GM19438 (cell line): ENCODE results near the gene ANGPTL2.
"Not testable (repeated sequence)": the region's sequence is repeated elsewhere in the genome, so short reads cannot be mapped to it uniquely, and the experiment has no call there.

Source experiments
- ATAC-seq: cut with Tn5 transposase; IDR thresholded peaks from one replicate; pipeline ENCODE4 v1.9.1; 2021; ENCODE audit warnings: low read depth; ENCODE audit not compliant: unreplicated experiment

The ANGPTL2 gene

GRCh38 chr9:127155314-127155960 is 33.0 kb upstream of the ANGPTL2 start:
- no peak for ATAC-seq

- no peak for ATAC-seq
Measured at GRCh38 chr9:127154390-127155191, 32.2 kb upstream of the ANGPTL2 start.

- ATAC-seq = no peak
Measured at GRCh38 chr9:127154003-127154389, 31.6 kb upstream of the ANGPTL2 start.

GRCh38 chr9:127153501-127153900 is 31.1 kb upstream of the ANGPTL2 start:
- ATAC-seq = no peak

- ATAC-seq = no peak
Measured at GRCh38 chr9:127149463-127150390, 27.3 kb upstream of the ANGPTL2 start.

GRCh38 chr9:127149010-127149409 is 26.6 kb upstream of the ANGPTL2 start:
- ATAC-seq = no peak

GRCh38 chr9:127148014-127148413 is 25.6 kb upstream of the ANGPTL2 start:
- ATAC-seq = no peak

- ATAC-seq = no peak
Measured at GRCh38 chr9:127147251-127147650, 24.8 kb upstream of the ANGPTL2 start.

GRCh38 chr9:127146841-127147240 is 24.4 kb upstream of the ANGPTL2 start:
- not testable (repeated sequence) for ATAC-seq

GRCh38 chr9:127144670-127145445 is 22.4 kb upstream of the ANGPTL2 start:
- ATAC-seq = no peak

GRCh38 chr9:127143920-127144465 is 21.6 kb upstream of the ANGPTL2 start:
- ATAC-seq = no peak

- no peak for ATAC-seq
Measured at GRCh38 chr9:127142931-127143464, 20.6 kb upstream of the ANGPTL2 start.

GRCh38 chr9:127142291-127142690 is 19.9 kb upstream of the ANGPTL2 start:
- no peak for ATAC-seq

- ATAC-seq = no peak
Measured at GRCh38 chr9:127140842-127141675, 18.6 kb upstream of the ANGPTL2 start.

- no peak for ATAC-seq
Measured at GRCh38 chr9:127140181-127140580, 17.7 kb upstream of the ANGPTL2 start.

- no peak for ATAC-seq
Measured at GRCh38 chr9:127139775-127140174, 17.3 kb upstream of the ANGPTL2 start.

GRCh38 chr9:127139071-127139731 is 16.8 kb upstream of the ANGPTL2 start:
- ATAC-seq = no peak

- no peak for ATAC-seq
Measured at GRCh38 chr9:127138444-127138843, 16.0 kb upstream of the ANGPTL2 start.
